ENCODE data around the gene TMEM54. TPM values are rescaled to one million over a fixed set of nuclear protein-coding genes. Genes with fewer than 3 reads are reported as not detected.
A peak's percentile ranks its signal among the peaks of the same experiment; 100 is the strongest.

The TMEM54 gene
- total and polyA plus RNA-seq, 9 of the 15 experiments (the other 6 are each of a cell fraction or from before 2014, with no cell fraction given), result 1.00 to 16.2 (median 8.2) TPM

DNA sequence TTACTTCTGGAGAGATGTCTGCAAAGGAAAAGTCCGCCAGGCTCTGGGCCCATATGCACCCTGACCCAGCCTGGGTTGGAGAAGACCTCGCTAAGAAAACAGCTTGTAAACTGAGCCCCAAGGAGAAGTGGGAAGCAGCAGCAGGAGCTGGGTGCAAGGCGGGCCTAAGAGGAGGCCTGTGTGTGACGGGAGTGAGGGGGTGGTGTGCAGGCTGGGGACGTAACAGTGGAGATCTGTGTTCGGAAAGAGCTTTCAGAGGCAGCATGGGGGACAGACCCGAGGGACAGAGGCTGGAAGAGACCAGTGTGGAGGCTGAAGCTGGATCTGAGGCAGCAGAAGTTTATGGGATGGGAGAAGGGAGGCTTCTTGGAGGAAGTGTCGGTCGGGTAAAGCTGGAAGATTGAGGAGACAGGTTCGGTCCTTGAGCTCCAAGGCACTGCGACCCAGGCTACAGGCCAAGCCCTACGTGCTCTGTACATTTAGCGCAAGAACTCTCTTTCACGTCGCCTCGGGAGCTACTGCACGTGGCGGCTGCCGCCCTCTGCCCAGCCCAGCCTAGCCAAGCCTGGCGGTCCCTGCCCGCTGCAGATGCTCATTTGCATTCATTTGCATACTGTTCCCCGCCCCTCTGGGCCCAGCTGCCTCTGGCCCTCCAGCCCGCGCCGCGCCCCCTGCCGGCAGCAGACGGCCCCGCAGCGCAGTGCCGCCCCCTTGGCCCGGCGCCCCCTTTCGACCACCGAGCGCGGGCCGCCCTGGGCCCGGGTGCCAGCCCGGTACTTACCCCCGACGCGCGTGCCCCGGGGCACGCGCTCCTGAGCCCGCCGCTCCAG is 8.6 kb downstream of the TMEM54 start (continued):
- TF ChIP-seq, protein P1, sequence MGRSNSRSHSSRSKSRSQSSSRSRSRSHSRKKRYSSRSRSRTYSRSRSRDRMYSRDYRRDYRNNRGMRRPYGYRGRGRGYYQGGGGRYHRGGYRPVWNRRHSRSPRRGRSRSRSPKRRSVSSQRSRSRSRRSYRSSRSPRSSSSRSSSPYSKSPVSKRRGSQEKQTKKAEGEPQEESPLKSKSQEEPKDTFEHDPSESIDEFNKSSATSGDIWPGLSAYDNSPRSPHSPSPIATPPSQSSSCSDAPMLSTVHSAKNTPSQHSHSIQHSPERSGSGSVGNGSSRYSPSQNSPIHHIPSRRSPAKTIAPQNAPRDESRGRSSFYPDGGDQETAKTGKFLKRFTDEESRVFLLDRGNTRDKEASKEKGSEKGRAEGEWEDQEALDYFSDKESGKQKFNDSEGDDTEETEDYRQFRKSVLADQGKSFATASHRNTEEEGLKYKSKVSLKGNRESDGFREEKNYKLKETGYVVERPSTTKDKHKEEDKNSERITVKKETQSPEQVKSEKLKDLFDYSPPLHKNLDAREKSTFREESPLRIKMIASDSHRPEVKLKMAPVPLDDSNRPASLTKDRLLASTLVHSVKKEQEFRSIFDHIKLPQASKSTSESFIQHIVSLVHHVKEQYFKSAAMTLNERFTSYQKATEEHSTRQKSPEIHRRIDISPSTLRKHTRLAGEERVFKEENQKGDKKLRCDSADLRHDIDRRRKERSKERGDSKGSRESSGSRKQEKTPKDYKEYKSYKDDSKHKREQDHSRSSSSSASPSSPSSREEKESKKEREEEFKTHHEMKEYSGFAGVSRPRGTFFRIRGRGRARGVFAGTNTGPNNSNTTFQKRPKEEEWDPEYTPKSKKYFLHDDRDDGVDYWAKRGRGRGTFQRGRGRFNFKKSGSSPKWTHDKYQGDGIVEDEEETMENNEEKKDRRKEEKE (IDR thresholded peaks at IDR 0.05; ENCODE audit: borderline replicate concordance in 1 of 2, control insufficient read depth in 1 of 2, low read depth in 2 of 2, low read length in 1 of 2), result no peak
- TF ChIP-seq, protein P2, sequence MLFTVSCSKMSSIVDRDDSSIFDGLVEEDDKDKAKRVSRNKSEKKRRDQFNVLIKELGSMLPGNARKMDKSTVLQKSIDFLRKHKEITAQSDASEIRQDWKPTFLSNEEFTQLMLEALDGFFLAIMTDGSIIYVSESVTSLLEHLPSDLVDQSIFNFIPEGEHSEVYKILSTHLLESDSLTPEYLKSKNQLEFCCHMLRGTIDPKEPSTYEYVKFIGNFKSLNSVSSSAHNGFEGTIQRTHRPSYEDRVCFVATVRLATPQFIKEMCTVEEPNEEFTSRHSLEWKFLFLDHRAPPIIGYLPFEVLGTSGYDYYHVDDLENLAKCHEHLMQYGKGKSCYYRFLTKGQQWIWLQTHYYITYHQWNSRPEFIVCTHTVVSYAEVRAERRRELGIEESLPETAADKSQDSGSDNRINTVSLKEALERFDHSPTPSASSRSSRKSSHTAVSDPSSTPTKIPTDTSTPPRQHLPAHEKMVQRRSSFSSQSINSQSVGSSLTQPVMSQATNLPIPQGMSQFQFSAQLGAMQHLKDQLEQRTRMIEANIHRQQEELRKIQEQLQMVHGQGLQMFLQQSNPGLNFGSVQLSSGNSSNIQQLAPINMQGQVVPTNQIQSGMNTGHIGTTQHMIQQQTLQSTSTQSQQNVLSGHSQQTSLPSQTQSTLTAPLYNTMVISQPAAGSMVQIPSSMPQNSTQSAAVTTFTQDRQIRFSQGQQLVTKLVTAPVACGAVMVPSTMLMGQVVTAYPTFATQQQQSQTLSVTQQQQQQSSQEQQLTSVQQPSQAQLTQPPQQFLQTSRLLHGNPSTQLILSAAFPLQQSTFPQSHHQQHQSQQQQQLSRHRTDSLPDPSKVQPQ (CRISPR knock-in tag; IDR thresholded peaks at IDR 0.05; ENCODE audit: borderline replicate concordance), result no peak
- TF ChIP-seq ZZZ3 (IDR thresholded peaks at IDR 0.05), result no peak
- TF ChIP-seq, protein P3, sequence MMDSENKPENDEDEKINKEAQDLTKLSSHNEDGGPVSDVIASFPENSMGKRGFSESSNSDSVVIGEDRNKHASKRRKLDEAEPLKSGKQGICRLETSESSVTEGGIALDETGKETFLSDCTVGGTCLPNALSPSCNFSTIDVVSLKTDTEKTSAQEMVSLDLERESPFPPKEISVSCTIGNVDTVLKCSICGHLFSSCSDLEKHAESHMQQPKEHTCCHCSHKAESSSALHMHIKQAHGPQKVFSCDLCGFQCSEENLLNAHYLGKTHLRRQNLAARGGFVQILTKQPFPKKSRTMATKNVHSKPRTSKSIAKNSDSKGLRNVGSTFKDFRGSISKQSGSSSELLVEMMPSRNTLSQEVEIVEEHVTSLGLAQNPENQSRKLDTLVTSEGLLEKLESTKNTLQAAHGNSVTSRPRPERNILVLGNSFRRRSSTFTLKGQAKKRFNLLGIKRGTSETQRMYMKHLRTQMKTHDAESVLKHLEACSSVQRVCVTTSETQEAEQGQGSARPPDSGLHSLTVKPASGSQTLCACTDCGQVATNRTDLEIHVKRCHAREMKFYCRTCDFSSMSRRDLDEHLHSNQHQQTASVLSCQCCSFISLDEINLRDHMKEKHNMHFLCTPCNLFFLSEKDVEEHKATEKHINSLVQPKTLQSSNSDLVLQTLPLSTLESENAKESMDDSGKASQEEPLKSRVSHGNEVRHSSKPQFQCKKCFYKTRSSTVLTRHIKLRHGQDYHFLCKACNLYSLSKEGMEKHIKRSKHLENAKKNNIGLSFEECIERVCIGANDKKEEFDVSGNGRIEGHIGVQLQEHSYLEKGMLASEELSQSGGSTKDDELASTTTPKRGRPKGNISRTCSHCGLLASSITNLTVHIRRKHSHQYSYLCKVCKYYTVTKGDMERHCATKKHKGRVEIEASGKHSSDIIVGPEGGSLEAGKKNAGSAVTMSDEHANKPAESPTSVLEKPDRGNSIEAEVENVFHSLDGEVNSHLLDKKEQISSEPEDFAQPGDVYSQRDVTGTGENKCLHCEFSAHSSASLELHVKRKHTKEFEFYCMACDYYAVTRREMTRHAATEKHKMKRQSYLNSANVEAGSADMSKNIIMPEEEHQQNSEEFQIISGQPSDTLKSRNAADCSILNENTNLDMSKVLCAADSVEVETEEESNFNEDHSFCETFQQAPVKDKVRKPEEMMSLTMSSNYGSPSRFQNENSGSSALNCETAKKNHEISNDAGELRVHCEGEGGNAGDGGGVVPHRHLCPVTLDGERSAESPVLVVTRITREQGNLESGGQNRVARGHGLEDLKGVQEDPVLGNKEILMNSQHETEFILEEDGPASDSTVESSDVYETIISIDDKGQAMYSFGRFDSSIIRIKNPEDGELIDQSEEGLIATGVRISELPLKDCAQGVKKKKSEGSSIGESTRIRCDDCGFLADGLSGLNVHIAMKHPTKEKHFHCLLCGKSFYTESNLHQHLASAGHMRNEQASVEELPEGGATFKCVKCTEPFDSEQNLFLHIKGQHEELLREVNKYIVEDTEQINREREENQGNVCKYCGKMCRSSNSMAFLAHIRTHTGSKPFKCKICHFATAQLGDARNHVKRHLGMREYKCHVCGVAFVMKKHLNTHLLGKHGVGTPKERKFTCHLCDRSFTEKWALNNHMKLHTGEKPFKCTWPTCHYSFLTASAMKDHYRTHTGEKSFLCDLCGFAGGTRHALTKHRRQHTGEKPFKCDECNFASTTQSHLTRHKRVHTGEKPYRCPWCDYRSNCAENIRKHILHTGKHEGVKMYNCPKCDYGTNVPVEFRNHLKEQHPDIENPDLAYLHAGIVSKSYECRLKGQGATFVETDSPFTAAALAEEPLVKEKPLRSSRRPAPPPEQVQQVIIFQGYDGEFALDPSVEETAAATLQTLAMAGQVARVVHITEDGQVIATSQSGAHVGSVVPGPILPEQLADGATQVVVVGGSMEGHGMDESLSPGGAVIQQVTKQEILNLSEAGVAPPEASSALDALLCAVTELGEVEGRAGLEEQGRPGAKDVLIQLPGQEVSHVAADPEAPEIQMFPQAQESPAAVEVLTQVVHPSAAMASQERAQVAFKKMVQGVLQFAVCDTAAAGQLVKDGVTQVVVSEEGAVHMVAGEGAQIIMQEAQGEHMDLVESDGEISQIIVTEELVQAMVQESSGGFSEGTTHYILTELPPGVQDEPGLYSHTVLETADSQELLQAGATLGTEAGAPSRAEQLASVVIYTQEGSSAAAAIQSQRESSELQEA (IDR thresholded peaks at IDR 0.05; ENCODE audit: low read depth), result no peak
- TF ChIP-seq ZNF140 (CRISPR knock-in tag; IDR thresholded peaks at IDR 0.05), result no peak
- TF ChIP-seq ZFX (CRISPR knock-in tag; IDR thresholded peaks at IDR 0.05), result no peak
- TF ChIP-seq ZNF764 (CRISPR knock-in tag; IDR thresholded peaks at IDR 0.05; ENCODE audit: low read depth), result no peak
- TF ChIP-seq MCM7 (IDR thresholded peaks at IDR 0.05), result no peak
- no peak for TF ChIP-seq MYNN (IDR thresholded peaks at IDR 0.05)
- no peak for TF ChIP-seq MYNN (CRISPR knock-in tag; IDR thresholded peaks at IDR 0.05)
- TF ChIP-seq, protein P4, sequence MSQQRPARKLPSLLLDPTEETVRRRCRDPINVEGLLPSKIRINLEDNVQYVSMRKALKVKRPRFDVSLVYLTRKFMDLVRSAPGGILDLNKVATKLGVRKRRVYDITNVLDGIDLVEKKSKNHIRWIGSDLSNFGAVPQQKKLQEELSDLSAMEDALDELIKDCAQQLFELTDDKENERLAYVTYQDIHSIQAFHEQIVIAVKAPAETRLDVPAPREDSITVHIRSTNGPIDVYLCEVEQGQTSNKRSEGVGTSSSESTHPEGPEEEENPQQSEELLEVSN (IDR thresholded peaks at IDR 0.05; ENCODE audit: borderline replicate concordance in 1 of 2, extremely low read depth in 1 of 2, insufficient read depth in 1 of 2, insufficient read length in 1 of 2, low read depth in 1 of 2, low read length in 1 of 2, poor library complexity in 1 of 2, severe bottlenecking in 1 of 2), result peak; percentile 60 to 71

All from K562 (cell line).